Brain microvascular endothelial cell (primary cell): Measurements from ENCODE around the gene CSMD2.

ENCODE experiments used
- DNase-seq: peaks from one replicate; pipeline ENCODE4 v3.0.0-alpha.2; 2020
- H3K27ac ChIP-seq: fragments of 250-450 bp; sonication (Bioruptor Pico); 2 replicates; pipeline ENCODE4 v1.5.1; 2020; ENCODE audit warnings: mild to moderate bottlenecking, moderate library complexity
- H3K27me3 ChIP-seq: fragments of 250-450 bp; sonication (Bioruptor Pico); replicated peaks from 2 replicates; pipeline ENCODE4 v1.5.1; 2020; ENCODE audit warnings: mild to moderate bottlenecking
- H3K36me3 ChIP-seq: fragments of 250-450 bp; sonication (Bioruptor Pico); replicated peaks from 2 replicates; pipeline ENCODE4 v1.5.1; 2020; ENCODE audit warnings: mild to moderate bottlenecking
- H3K4me3 ChIP-seq: 2 replicates; pipeline ENCODE4 v1.5.1; 2011; ENCODE audit warnings: low read depth, mild to moderate bottlenecking, control low read depth, low read length, moderate library complexity
- CTCF ChIP-seq: IDR thresholded peaks from 2 replicates; pipeline ENCODE4 v1.5.1; 2011; ENCODE audit warnings: low read depth, mild to moderate bottlenecking, moderate library complexity, low read length, control low read depth, inconsistent platforms; ENCODE audit errors: missing control alignments
- in situ Hi-C: cut with HindIII; loops from 2 replicates; pipeline ENCODE4 v1.10.0; 2017; ENCODE audit warnings: low sequenced_read_pairs, low pct_ligation_motif_present

The CSMD2 gene

GRCh38 chr1:33975961-33976360, 189.1 kb downstream of the CSMD2 start:
- H3K27ac ChIP-seq, result no peak overlapping the region
- TF ChIP-seq CTCF, result no peak
- no peak overlapping the region for H3K4me3 ChIP-seq
- no peaks in the 10 kb centered on the region for H3K27me3 ChIP-seq
- no peaks in the 10 kb centered on the region for H3K36me3 ChIP-seq
- no peak for DNase-seq
- in situ Hi-C loops, result no loop called here

- TF ChIP-seq CTCF, result no peak
- Histone ChIP-seq H3K27me3 (no peaks in the 10 kb centered on the region), H3K27ac (no peak overlapping the region), H3K4me3 (no peak overlapping the region), H3K36me3 (no peaks in the 10 kb centered on the region)
- in situ Hi-C loops, result no loop called here
- DNase-seq, result no peak
Observed at GRCh38 chr1:33973799-33974545, 191.1 kb downstream of the CSMD2 start.

- no peak overlapping the region for H3K27ac ChIP-seq
- H3K27me3 ChIP-seq, result no peaks in the 10 kb centered on the region
- in situ Hi-C loops, result no loop called here
- no peak for DNase-seq
- no peak for TF ChIP-seq CTCF
- H3K4me3 ChIP-seq, result no peak overlapping the region
- no peaks in the 10 kb centered on the region for H3K36me3 ChIP-seq
Observed at GRCh38 chr1:33972676-33973395, 192.2 kb downstream of the CSMD2 start.

GRCh38 chr1:33971913-33972312, 193.1 kb downstream of the CSMD2 start:
- H3K27ac ChIP-seq, result no peak overlapping the region
- H3K36me3 ChIP-seq, result no peaks in the 10 kb centered on the region
- no peak for DNase-seq
- in situ Hi-C loops, result no loop called here
- H3K4me3 ChIP-seq, result no peak overlapping the region
- TF ChIP-seq CTCF, result no peak
- no peaks in the 10 kb centered on the region for H3K27me3 ChIP-seq

GRCh38 chr1:33971018-33971710, 193.9 kb downstream of the CSMD2 start:
- in situ Hi-C loops, result no loop called here
- Histone ChIP-seq H3K27me3 (no peaks in the 10 kb centered on the region), H3K27ac (no peak overlapping the region), H3K36me3 (no peaks in the 10 kb centered on the region), H3K4me3 (no peak overlapping the region)
- no peak for TF ChIP-seq CTCF
- no peak for DNase-seq
